Retina (tissue), 1 donor: ENCODE results near the gene SNTA1.
"Not testable (repeated sequence)": the region's sequence is repeated elsewhere in the genome, so short reads cannot be mapped to it uniquely, and the experiment has no call there.

ENCODE experiments used
- DNase-seq: peaks from one replicate; pipeline ENCODE4 v3.0.0-alpha.2; 2016

Gene SNTA1

DNA sequence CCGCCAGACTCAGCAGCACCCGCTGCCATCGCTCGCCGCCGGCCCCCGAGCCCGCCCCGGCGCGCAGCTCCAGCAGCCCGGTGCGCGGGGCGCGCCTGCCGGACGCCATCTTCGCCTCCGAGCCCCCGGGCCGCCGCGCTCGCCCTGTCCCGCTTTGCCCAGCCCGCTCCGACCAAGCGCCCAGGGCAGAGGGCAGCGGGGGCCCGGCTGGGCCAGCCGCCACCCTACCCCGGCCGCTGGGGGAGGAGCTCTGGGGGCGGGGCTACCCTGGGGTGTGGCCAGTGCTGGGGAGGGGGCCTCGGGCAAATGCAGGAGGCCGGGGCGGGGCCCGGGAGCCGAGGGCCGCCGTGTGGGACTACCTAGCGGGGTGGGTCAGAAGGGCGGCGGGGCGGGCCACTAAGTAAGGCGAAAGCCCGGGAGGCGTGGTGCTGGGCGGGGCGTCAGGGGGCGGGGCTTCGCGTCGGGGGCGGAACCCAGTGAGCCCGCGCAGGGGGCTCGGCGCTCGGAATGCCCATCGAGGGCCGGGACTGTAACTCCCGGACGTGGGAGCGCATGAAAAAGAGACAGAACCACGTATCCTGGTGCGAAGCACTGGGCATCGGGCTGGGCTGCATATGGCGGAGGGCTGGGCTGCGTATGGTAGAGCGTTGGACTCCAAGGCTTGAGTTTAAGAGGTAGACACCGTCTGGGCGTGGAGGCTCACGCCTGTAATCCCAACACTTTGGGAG, at the start of gene SNTA1:
Gene SNTA1 (minus strand): TSS at position 252 of the 728 bp plus-strand sequence. CDS start 143 bp downstream, at position 109.
- peak; percentile 81 for DNase-seq

DNA sequence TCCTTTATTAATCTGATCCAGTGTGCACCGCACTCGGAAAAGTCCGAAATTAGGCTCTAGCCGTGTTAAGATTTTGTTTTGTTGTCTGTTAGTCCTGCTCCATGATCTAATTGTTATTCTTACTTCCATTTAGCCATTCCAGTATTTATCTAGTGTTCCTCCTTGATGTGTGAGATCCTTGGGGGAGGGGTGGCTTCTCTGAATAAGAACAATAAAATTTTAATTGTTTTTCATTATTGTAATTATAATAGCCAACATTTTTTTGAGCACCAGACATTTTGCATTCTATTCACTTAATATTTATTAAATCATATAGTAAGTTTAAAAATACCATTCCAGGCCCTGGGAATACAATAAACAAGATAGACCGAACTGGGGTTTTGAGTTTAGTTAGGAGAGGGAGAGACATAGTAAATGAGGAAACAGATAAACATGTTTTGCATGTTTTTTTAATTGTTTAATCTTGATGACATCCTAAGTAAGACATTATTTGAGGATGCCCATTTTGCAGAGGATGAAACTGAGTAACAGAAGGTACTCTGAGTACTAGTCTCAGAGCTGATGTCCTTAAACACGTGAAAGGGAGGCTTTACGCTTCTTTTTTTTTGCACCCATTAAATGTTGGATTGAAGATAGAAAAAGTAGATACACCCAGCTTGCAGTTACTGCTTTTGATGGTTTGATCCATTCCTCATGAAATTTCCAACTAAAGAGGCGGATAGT, 47.5 kb upstream of the SNTA1 start:
- DNase-seq: no peak

DNA sequence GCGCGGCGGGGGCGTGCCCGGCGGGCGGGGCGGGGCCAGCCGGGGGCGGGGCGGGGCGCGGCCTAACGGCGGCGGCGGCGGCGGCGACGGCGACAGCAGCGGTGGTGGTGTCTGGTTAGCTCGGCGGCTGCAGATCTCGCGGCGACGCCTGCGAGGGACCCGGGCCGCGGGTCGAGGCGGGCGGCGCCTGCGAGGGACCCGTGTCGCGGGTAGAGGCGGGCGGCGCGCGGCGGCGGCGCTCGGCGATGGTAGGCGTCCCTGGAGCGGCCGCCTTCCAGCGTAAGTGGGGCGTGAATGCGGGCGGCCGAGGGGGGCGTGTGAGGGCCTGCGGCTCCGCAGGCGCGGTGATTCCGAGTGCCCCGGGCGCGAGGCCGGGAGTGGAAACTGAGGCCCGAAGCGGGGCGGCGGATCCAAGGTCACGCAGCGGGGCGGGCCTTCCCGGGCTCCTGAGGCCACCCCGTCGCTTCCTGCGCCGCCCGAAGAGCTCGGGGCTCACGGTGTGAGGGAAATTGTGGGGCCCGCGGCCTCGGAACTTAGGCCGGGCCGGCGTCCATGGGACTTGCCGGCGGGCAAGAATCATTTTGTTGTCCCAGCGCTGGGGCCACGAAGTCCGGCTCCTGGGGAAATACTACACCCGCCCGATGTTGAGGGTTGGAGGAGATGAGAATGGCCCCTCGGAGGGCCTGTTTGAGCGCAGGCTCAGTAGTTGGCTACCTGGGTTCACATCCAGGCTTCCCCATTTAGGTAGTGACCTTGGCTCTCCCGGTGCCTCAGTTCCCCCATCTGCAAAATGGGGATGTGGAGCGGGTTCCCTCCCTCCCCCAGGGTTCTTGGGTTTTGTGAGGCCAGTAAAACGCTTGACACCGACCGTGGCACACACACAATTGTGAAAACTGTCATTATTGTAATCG, 46.7 kb upstream of the SNTA1 start, which contains the start of gene CBFA2T2:
Gene CBFA2T2 (plus strand): TSS at position 74 of the 911 bp plus-strand sequence. CDS start 172 bp downstream, at position 246.
- DNase-seq: peak; percentile 85

DNA sequence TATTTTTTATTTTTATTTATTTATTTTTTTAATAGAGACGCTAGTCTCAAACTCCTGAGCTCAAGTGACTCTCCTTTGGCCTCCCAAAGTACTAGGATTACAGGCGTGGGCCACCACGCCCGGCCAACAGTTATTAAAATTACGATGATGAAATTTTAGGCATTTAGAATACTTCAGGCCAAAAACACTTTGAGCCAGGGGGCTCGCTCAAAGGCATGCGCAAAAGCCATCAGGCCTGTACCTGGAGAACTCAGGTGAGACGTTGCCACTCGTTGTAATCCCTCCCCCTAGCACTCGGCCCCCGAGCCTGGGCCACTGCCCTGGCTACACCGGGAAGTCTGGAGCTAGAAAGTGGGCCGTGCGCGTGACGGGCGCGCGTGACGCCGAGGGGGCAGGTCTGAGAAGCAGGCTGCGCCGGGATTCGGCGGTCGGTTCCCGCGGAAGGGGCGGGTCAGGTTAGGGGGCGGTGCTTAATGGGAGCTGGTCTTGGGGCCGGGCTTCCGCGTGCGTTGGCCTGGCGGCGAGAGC, 46.0 kb upstream of the SNTA1 start:
- DNase-seq: peak; percentile 94

DNA sequence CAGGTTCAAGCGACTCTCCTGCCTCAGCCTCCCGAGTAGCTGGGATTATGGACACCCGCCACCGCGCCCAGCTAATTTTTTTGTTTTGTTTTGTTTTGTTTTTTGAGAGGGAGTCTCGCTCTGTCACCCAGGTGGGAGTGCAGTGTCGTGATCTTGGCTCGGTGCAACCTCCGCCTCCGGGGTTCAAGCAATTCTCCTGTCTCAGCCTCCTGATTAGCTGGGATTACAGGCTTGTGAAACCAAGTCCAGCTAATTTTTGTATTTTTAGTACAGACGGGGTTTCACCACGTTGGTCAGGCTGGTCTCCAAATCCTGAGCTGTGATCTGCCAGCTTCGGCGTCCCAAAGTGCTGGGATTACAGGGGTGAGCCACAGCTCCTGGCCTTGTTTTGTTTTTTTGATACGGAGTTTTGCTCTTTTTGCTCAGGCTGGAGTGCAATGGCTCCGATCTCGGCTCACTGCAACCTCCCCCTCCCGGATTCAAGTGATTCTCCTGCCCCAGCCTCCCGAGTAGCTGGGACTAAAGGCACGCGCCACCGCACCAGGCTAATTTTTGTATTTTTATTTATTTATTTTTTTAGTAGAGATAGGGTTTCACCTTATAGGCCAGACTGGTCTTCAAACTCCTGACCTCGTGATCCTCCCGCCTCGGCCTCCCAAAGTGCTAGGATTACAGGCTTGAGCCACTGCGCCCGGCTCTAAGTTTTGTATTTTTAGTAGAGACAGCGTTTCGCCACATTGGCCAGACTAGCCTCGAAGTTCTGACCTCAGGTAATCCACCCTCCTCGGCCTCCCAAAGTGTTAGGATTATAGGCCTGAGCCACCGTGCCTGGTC, 45.3 kb upstream of the SNTA1 start:
- DNase-seq: not testable (repeated sequence)

DNA sequence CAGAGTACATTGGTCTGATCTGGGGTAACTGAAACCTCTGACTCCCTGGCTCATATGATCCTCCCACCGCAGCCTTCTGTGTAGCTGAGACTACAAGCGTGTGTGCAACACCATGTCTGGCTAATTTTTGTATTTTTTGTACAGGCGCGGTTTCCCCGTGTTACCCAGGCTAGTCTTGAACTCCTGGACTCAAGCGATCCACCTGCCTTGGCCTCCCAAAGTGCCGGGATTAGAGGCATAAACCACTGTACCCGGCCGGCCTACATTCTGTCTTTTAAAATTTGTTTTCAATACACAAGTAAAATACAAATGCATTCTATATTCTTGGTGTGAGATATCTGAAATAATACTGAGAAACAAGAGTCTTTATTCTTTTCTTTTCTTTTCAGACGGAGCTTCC, 44.6 kb upstream of the SNTA1 start:
- no peak for DNase-seq

DNA sequence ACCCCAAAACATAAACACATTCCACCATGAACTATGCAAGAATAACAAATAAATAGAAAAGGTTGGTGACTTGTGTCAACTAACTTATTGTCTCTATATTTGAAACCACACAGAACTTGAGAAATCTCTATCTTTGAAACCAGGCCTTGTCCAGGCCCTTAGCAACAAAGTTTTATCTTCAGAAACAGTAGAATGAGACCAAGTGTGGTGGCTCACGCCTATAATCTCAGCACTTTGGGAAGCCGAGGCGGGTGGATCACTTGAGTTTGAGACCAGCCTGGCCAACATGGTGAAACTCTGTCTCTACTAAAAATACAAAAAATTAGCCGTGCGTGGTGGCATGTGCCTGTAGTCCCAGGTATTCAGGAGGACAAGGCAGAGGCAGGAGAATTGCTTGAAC, 39.6 kb upstream of the SNTA1 start:
- DNase-seq: not testable (repeated sequence)

DNA sequence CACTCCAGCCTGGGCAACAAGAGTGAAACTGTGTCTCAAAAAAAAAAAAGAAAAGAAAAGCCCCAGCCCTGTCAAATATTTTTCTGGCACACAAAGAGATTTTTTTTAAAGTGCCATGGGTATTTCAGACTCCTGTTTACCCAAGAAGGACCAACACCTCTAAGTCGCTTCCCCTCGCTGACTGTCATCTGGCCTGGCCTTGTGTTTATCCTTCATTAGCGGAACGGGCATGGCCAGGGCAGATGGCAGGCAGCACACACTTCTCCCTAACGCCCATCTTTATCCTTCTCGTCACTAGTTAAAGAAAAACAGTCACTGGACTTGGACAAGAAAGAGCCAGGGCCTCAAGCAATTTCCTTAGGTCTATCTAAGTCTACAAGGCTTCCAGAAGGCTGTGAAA, 39.0 kb upstream of the SNTA1 start:
- DNase-seq: no peak

DNA sequence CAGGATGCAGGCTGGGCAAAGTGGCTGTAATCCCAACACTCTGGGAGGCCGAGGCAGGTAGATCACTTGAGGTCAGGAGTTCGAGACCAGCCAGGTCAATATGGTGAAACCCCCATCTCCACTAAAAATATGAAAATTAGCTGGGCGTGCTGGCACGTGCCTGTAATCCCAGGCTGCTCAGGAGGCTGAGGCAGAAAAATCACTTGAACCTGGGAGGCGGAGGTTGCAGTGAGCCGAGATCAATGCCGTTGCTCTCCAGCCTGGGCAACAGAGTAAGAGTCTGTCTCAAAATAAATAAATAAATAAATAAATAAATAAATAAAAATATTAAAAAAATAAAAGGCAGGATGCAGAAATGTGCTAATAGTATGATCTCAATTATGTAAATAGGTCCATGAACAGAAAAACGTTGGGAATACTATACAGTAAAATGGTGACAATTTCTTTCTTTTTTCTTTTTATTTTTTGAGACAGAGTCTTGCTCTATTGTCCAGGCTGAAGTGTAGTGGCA, 37.9 kb upstream of the SNTA1 start:
- DNase-seq: no peak

DNA sequence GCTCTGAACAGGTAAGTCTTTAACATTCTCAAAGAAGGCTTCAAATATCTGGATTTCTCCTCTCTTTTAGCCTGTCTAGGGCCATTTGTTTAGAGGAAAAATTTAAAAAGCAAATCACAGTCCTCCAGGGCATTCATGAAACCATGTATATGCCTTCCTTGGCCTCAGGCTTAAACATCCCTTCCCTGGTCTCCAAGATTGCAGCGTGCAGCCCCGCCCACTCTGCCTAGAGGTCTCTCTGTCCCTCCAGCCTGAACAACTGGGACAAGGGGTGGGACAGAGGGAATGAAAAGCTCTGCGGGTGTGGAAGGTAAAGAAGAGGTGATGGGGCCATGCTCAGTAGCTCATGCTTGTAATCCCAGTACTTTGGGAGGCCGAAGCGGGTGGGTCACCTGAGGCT, 36.5 kb upstream of the SNTA1 start:
- no peak for DNase-seq

DNA sequence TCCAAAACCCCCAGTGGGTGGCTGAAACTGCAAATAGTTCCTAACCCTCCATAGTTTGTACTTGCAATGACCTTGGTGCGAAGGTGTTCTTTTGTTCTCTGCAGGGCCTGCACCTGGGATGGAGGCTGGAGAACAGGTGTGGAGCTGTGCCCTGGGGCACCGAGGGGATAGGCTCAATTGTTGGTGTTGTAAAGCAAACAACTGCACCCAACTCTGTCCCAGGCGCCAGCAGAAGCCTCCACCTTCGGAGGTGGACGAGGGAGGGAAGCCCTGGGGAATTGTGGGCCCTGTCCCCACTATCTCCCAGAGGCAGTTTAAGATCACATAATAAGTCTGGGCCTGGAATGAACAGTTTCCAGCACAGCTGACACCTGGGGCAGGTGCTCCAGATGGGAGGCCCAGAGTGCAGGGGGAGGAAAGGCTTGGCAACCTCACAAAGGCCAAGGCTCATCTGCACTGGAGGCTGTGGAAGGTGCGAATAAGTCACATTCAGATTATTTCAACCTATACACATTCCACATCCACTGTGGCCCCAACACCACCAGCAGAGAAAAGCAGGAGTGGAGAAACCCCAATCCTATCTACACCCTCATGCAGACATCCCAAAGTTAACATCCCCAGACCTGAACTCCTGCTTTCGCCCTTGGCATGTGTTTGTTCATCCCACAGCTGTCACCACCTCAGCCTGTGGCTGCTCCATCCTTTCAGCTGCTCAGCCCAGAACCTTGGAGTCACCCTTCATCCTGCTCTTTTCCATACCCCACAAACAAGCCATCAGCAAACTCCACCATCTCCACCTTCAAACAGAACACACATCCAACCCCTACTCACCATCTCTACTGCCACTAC, 34.0 kb upstream of the SNTA1 start:
- no peak for DNase-seq

DNA sequence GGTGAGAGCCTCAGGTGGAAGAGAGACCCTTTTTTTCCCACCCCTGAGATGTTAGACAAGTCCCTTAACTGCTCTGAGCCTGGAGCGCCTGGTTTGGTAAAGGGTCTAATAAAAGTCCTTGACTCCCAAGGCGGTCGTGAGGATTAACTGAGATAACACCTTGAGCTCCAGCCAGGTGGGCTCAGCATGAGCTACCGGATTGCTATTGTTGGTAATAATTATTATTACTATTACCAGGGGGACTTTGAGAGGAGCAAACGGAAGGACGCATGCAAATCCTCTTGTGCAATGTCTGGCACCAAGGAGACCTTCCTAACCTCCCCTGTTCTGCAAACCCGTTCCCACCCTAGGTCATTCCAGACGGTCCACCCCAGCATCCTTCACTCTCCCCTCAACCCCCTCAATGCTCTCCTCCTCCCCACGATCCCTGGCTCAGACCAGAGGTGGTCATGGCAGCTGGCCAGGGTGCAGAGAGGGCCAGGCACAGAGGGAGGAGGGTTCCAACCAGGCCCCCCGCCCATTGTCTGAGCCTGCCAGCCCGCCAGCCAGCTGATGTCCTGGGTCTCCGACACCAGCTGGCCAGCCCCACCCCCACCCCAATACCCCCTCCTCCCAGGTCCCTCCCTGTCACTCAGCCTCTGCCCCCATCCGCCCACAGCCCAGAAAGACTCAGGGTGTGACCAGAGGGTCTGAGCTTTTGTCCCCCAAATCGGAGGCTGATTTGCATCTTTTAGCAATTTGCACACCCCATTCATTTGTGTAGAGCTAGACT, 32.0 kb upstream of the SNTA1 start:
- peak; percentile 43 for DNase-seq

DNA sequence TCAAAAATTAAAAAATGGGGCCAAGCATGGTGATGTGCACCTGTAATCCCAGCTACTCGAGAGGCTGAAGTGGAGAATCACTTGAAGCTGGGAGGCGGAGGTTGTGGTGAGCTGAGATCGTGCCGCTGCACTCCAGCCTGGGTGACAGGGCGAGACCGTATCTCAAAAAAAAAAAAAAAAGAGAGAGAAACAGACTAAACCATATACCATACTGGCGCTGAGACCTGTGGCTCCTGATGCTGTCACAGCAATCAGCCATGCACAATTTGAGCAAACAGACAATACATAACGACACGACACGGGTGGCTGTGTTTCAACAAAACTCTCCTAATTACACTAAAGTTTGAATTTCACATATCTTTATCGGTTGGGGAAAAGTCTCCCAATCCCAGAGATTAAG, 31.4 kb upstream of the SNTA1 start:
- DNase-seq: no peak

DNA sequence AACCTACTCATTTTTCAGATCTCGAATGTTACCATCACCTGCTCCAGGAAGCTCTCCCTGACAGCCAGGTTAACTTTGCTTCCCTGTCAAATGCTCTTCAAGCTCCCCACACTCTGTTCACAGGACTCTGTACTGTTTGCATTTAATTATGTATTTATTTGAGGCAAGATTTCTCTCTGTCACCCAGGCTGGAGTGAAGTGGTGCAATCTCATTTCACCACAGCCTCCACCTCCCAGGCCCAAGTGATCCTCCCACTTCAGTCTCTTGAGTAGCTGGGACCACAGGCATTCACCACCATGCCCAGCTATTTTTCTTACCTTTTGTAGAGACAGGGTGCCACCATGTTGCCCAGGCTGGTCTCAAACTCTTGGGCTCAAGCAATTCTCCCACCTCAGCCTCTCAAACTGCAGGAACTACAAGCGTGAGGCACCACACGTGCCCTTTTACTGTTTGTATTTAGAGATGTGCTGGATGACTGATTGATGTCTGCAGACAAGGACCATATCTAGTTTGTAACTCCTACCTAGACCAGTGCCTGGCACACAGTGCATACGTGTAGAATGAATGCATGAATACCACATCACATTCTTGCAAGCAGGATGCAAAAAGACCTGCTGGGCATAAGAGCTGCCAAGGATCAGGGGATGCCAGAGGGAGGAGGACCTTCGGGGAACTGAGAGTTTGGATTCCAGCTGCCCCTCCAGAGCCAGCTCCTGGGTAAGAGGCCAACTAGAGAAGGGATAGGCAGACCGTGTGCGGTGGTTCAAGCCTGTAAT, 30.7 kb upstream of the SNTA1 start:
- no peak for DNase-seq

DNA sequence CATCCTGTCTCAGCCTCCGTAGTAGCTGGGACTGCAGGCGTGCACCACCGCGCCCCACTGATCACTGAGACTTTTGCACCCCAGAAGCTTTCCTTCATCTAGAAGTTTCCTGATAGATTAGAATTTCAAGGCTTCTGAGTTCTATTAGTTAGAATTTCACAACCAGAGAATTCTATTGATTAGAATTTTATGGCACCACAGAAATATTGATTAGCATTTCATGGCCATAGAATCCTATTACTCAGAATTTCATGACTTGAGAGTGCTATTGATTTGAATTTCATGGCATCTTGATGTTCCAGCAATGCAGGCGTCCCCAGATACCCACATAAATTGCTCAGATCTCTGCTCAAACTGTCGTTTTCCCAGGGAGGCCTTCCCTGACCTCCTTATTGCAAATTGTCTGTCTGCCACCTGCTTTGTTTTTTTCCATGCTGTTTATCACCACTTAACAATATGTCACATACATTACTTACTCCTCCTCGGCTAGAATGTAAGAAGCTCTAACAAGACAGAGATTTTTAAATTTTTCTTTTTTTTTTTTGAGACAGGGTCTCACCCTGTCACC, 29.4 kb upstream of the SNTA1 start:
- DNase-seq: peak; percentile 43

DNA sequence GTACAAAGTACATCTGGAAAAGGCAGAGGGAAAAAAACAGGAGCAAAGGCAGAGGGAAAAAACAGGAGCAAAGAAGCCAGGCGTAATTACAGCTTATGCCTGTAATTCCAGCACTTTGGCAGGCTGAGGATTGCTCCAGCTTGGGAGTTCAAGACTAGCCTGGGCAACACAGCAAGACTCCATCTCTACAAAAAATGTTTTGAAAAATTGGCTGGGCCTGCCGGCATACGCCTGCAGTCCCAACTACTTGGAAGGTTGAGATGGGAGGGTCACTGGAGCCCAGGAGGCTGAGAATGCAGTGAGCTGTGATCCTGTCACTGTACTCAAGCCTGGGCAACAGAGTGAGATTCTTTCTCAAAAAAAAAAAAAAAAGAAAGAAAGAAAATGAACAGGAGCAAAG, 27.3 kb upstream of the SNTA1 start:
- DNase-seq: no peak

DNA sequence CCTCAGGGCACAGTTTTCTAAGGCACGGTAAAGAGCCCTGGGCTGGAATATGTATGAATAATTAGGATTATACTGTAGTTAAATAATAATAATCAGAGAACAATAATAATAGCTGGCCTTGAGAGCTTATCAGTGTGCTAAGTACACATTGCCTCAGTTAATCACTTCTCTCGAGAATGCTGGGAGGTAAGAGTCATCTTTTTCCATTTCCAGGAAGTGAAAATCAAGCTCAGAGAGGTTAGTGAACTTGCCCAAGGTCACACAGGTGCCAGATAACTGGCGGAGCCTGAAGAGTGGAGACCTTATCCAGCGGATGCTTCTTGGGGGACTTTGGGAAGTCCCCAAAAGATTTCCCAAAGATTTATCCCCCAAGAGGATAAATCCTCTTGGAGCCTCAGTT, 26.9 kb upstream of the SNTA1 start:
- DNase-seq: no peak

DNA sequence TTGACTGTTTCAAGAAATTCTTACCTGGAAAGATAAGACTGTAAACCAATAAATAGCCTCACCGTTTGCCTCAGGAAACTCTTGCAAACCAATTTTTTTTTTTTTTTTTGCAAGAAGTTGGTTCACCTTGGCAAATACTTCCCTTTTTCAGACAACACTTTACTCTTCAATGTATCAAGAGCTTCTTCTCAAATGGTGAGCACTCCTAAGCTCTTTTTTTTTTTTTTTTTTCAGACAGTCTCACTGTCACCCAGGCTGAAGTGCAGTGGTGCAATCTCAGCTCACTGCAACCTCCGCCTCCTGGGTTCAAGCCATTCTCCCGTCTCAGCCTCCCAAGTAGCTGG, 22.7 kb upstream of the SNTA1 start:
- DNase-seq: no peak
